ENCODE data around the gene SNX2. TPM values are rescaled to one million over a fixed set of nuclear protein-coding genes. Genes with fewer than 3 reads are reported as not detected.

The SNX2 gene
- total RNA-seq, 4 donors from 2014 or later = 78.6 to 141 (median 118) TPM

DNA sequence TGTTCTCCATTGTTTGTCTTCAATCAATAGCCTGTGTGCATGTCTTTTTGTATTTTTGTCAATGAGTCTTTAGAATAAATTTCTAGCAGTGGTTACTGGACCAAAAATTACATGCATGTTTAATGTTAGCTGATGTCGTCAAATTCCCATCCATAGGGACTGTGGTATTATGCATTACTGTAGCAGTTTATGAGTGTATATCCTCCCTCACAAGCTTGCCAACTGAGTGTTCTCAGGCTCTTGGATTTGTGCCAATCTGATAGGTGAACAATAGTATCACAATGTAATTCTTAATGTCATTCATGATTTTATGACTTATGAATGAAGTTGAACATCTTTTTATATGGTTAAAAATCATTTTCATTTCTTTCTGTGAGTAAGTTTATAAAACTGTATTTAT lies 83.6 kb downstream of the SNX2 start:
- TF ChIP-seq, protein P1, sequence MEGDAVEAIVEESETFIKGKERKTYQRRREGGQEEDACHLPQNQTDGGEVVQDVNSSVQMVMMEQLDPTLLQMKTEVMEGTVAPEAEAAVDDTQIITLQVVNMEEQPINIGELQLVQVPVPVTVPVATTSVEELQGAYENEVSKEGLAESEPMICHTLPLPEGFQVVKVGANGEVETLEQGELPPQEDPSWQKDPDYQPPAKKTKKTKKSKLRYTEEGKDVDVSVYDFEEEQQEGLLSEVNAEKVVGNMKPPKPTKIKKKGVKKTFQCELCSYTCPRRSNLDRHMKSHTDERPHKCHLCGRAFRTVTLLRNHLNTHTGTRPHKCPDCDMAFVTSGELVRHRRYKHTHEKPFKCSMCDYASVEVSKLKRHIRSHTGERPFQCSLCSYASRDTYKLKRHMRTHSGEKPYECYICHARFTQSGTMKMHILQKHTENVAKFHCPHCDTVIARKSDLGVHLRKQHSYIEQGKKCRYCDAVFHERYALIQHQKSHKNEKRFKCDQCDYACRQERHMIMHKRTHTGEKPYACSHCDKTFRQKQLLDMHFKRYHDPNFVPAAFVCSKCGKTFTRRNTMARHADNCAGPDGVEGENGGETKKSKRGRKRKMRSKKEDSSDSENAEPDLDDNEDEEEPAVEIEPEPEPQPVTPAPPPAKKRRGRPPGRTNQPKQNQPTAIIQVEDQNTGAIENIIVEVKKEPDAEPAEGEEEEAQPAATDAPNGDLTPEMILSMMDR (IDR thresholded peaks at IDR 0.05; ENCODE audit: low read depth) = no peak

DNA sequence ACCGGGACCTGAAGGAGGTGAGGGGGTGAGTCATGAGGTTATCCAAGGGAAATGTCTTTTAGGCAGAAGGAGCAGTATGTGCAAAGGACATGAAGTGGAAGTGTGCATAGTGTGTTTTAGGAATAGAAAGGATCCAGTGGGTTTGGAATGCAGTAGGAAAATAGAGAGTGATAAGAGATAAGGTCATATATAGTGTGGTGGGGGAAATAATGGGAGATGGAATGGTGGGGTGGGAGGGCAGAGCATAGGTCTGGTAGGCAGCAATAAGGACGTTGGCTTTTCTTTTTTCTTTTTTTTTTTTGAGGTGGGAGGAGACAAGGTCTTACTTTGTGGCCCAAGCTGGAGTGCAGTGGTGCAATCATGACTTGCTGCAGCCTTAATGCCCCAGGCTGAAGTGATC lies 88.4 kb downstream of the SNX2 start:
- TF ChIP-seq, protein P1 (IDR thresholded peaks at IDR 0.05; ENCODE audit: low read depth) = no peak

DNA sequence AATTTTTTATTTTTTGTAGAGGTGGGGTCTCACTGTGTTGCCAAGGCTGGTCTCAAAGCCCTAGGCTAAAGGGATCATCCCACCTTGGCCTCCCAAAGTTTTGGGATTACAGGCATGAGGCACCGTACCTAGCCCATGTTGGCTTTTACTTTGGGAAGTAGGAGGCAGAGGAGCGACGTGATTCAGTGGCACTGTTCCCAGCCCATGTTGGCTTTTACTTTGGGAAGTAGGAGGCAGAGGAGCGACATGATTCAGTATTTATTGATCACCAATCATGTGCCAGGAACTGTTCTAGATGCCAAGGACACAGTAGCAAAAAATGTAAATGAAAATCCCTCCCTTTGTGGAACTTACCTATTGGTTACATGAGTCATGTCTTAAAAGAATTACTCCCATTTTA lies 88.8 kb downstream of the SNX2 start:
- TF ChIP-seq, protein P1 (IDR thresholded peaks at IDR 0.05; ENCODE audit: low read depth) = no peak

DNA sequence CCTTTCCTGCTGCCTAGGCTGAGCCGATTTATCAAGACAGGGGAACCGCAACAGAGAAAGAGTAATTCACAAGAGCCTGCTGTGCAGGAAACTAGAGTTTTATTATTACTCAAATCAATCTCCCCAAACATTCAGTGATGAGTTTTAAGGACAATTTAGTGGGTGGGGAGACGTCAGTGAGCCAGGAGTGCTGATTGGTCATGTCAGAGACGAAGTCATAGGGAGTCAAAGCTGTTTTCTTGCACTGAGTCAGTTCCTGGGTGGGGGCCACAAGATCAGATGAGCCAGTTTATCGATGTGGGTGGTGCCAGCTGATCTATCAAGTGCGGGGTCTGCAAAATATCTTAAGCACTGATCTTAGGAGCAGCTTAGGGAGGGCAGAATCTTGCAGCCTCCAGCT lies 89.5 kb downstream of the SNX2 start:
- TF ChIP-seq, protein P1 (IDR thresholded peaks at IDR 0.05; ENCODE audit: low read depth) = no peak

DNA sequence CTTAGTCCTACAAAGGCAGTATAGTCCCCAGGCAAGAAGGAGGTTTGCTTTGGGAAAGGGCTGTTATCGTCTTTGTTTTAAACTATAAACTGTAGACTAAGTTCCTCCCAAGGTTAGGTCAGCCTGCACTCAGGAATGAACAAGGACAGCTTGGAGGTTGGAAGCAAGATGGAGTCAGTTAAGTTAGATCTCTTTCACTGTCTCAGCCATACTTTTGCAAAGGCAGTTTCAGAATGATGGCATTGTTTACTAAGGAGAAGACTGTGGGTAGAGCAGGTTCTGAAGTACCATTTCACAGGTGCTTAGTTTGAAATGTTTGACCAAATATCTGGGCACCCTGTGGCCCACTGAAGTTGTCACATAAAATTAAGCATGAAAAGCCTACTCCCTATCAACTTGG lies 90.0 kb downstream of the SNX2 start:
- TF ChIP-seq, protein P1 (IDR thresholded peaks at IDR 0.05; ENCODE audit: low read depth) = no peak

- TF ChIP-seq, protein P1 (IDR thresholded peaks at IDR 0.05; ENCODE audit: low read depth) = no peak
Observed at GRCh38 chr5:122870219-122870856, 95.5 kb downstream of the SNX2 start.

DNA sequence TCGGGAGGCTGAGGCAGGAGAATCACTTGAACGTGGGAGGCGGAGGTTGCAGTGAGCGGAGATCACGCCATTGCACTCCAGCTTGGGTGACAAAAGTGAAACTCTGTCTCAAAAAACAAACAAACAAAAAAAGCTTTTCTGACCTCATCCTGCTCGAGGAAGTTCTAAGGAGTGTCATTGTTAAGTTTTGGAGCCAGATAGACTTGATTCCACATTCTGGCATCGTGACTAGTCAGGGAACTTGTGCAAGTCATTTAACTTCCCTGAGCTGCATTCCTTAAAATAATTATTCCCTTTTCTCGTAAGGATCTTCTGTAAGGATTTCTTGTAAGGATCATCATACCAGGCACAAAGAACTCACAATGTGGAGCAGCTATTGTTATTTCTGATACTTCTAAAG lies 96.8 kb downstream of the SNX2 start:
- TF ChIP-seq, protein P1 (IDR thresholded peaks at IDR 0.05; ENCODE audit: low read depth) = no peak
